ENCODE data around the gene TLR1.
"Not testable (repeated sequence)": the region's sequence is repeated elsewhere in the genome, so short reads cannot be mapped to it uniquely, and the experiment has no call there.

Gene TLR1

DNA sequence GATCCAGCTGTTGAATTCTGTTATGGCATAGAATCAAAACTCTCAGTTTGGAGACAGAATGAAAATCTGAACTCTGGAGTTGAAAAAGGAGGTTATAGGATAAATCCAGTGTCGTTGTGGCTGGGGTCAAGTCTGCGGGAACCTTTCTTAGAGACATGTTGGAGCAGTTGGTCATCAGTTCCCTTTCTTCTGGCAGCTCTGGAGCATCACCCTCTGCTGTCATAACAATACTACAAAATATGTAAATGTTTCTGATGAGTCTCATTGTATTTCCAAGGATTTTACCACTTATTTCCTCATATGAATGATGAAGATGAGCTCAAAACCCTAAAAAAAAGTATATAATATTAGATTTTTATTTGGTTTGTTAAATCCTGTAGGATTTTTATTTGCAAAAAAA lies 29.3 kb downstream of the TLR1 start:
- DNase-seq (ENCODE audit: low read depth): no peak

GRCh38 chr4:38774181-38774955 lies 30.2 kb downstream of the TLR1 start:
- no peak for DNase-seq (ENCODE audit: low read depth)

DNA sequence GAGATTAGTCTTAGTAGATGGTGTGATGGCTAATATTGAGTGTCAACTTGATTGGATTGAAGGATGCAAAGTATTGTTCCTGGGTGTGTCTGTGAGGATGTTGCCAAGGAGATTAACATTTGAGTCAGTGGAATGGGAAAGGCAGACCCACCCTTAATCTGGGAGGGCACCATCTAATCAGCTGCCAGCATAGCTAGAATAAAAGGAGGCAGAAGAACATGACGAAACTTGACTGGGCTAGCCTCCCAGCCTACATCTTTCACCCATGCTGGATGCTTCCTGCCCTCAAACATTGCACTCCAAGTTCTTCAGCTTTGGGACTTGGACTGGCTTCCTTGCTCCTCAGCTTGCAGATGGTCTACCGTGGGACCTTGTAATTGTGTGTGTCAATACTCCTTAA lies 34.3 kb downstream of the TLR1 start:
- DNase-seq (ENCODE audit: low read depth): not testable (repeated sequence)

GRCh38 chr4:38769857-38770256 lies 34.7 kb downstream of the TLR1 start:
- no peak for DNase-seq (ENCODE audit: low read depth)

DNA sequence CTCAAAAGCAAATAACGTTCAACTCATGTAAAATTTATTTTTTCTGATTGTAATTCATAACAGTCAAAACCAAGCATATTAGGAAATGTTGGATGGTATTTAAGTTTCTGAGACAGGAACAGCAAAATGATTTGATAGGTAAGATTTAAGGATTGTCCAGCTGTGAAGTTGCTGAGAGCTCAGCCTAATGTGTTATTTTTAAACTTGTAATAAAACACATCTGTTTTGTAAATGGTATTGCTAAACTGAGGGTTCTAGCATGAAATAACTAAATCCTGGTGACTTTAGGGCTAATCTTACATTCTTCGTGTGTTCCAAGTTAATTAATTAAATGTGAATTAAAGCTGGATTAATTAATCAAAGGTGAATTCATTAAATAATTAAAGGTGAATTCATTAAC lies 35.1 kb downstream of the TLR1 start:
- DNase-seq (ENCODE audit: low read depth): no peak

- DNase-seq (ENCODE audit: low read depth): no peak
Measured at GRCh38 chr4:38768968-38769394, 35.6 kb downstream of the TLR1 start.

DNA sequence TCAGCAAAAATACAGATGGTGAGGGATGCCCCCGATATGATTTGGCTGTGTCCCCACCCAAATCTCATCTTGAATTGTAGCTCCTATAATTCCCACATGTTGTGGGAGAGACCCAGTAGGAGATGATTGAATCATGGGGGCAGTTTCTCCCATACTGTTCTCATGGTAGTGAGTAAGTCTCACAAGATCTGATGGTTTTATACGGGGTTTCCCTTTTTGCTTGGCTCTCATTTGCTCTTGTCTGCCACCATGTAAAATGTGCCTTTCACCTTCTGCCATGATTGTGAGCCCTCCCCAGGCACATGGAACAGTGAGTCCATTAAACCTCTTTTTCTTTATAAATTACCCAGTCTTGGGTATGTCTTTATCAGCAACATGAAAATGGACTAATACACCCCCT lies 37.7 kb downstream of the TLR1 start:
- DNase-seq (ENCODE audit: low read depth): not testable (repeated sequence)

DNA sequence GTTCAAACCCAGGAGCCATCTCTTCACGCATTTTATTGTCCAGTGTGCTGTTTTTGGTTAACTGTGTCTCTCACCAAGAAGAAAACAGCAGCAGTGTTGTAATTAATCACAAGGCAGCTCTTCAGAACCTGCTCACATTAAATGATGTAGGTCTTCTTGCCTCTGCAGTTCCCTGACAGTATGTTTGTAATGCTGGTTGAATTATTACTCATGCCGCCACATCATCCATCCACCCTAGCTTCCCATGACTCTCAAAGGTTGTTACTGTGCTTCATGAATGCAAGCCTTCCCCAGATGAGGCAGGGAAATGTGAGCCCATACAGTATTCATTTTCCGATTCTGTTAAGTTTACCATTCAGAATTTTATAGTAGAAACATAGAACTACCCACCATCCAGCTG lies 39.2 kb downstream of the TLR1 start:
- DNase-seq (ENCODE audit: low read depth): no peak

DNA sequence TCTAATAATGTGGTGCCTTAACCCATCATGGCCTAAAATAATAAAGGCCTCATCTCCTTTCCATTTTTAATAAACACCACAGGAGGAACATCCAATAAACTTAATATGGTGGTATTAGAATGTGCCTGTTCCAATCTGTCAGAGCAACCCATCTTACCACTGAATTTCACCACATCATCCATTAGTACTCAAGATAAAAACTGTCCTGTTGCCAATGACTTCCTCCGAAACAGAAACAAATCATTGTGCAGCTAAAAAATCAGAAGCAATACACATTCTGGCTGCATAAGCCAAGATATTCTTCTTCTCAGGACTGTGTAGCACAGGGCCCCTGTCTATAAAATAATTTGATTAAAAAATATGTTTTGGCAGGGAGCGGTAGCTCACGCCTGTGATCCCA lies 40.3 kb downstream of the TLR1 start:
- no peak for DNase-seq (ENCODE audit: low read depth)

GRCh38 chr4:38762560-38762959 lies 42.0 kb downstream of the TLR1 start:
- DNase-seq (ENCODE audit: low read depth): no peak

DNA sequence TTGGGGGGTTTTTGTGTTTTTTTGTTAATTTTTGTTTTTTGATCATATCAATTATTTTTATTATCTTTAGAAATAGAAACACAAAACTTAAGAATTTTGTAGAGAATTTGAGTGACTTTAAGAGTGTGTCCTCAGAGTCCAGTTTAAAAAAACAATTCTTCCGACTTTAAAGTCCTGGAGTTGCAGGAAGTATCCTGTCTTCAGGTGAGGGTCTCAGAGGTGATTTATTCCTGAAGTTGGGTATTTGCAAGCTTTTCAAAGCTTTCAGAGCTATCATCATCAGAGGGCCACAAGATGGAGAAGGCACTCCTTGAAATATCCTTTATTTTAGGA lies 44.8 kb downstream of the TLR1 start:
- DNase-seq (ENCODE audit: low read depth): no peak

DNA sequence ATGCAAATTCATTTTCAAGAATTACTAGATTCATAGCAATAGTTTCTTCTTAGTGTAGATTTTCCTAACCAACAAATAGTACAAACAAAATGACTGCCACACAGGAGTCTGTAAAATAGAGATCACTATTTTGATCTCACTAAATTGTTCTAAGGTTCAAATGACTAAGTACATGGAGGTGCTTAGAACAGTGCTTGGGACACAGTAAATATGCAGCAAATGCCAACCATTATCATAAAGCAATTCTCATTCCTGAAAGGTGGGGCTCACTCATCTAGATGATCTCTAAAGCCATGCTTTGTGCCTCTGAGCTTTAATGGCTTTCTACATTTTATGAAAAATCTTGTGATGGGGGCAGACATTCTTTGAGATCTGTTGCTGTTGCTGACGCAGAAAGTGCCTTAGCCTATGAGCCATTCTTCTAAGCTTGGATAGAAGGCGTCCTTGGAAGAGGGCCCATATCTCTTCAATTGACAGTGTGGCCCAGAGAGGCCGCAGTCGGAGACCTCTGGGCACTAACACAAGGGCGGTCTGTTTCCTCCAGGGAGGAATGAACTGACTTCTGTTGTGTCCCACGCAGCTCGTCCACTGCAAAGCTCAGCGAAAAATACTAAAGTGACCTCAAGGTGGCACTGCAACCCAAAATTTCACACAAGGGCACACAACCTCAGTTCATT lies 45.3 kb downstream of the TLR1 start:
- DNase-seq (ENCODE audit: low read depth): peak; percentile 51

DNA sequence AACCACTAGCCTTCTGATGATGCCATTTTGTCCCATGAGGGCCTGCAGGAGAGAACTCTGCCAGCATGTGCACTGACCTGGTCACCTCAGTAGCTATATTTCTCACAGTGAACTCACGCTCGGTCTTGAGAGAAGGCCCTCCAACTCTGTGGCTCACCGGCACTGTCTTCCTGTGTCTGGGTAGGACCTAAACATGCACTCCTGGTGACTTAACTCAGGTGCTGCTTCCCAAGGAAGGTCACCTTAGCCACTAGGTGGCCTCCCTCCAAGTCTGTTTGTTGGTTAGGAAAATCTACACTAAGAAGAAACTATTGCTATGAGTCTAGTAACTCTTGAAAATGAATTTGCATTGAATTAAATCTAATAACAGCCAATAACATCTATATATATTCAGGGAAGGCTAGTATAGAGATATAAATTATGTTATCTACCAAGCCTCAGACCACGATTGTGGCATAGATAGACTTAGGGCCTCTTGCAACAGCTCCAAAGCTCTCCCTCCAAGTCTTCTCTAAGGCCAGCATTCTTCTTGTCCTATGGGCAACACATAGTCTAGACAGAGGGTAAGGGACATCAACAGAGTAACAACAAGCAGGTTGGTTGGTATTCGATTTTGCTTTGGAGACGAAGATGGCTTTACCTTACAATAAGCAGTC lies 46.5 kb downstream of the TLR1 start:
- no peak for DNase-seq (ENCODE audit: low read depth)

DNA sequence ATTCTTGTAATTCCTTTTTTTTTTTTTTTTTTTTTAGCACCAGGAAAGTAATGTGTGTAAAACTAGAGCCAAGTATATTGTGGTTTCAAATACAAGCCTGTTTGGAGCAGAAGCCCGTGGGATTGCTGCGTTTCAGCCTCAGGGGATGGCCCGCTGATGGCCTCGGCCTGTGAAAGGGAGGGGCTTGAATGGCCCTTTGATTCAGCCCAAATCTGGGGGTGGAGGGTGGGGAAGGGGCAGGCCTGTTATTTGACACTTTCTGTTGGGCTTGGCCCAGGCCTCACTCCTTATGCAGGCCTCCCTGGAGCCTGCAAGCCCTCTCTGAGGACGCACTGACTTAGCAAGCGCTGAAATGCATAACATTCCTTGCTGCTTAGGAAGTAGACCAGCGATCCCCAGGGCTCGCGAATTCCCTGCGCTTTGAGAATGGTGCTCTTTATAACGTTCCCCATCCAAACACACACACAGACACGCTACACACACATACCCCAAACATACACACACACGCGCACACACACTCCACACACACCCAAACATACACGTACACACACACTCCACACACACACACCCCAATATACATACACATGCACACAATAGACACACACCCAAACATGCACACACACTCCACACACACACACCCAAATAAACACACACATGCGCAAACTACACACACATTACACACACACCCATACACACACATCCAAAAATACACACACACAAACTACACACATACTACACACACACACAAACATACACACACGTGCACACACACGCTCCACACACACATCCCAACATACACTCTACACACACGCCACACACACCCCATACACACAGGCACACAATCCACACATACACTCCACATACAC lies 51.4 kb downstream of the TLR1 start:
- no peak for DNase-seq (ENCODE audit: low read depth)

- no peak for DNase-seq (ENCODE audit: low read depth)
Measured at GRCh38 chr4:38752372-38752940, 52.1 kb downstream of the TLR1 start.

DNA sequence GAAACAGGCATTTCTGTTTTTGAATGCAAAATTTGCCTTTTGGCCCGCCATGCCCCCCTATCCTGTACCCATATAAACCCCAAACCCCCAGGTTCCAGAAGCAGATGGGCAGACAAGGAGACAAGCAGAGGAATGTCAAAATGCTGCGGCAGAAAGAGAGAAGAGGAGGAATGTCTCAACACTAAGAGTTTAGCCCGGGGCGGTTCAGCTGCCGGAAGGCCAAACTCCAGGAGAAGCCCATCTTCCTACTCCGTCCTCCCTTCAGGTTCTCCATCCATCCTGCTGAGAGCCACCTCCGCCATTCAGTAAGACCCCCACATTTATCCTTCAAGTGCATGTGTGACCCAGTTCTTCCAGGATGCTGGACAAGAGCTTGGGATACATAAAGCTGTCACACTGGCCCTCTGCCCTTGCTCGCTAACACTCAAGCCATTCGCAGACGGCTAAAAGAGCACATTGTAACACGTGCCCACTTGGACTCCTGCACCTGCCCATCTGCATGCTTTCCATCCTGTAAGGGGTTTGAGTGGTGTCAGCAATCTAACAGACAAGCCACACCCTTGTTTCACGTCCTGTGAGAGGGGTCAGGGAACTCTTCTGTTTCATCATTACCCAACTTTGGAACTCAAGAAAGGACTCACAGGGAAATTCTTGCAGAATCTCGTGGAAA lies 53.1 kb downstream of the TLR1 start:
- no peak for DNase-seq (ENCODE audit: low read depth)

GRCh38 chr4:38749336-38749735 lies 55.3 kb downstream of the TLR1 start:
- DNase-seq (ENCODE audit: low read depth): no peak

- no peak for DNase-seq (ENCODE audit: low read depth)
Measured at GRCh38 chr4:38747629-38748028, 57.0 kb downstream of the TLR1 start.

Measured in stimulated activated CD8-positive, alpha-beta memory T cell treated with anti-CD3 and anti-CD28 coated beads, Interleukin-12 subunit alpha, Interleukin-12 subunit beta, amount 100 ng/mL, for 1 hour (primary cell).